ENCODE data around the gene GRAP2.
"Not testable (repeated sequence)": the region's sequence is repeated elsewhere in the genome, so short reads cannot be mapped to it uniquely, and the experiment has no call there.

GRAP2 gene

DNA sequence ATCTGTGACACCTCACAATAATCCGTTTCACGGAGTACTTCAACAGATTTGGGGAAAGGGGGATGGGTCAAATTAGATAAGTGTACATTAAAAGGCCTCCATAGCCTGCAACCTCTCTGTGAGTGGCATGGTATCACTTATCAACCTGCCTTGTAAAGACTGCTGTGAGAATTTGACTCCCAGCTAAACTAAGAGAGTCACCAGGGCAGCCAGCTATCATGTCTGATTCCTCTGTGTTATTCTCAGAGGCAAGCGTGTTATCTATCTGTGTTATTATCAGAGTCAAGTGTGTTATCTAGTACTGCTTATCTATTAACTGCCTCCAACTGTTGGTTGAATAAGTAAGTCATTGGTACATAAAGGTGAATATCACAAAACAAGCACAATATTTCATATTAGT is 89.8 kb downstream of the GRAP2 start:
- Mint-ChIP-seq H3K27ac (no peak overlapping the region), H3K27me3 (peaks cover 15% of the 10 kb centered on the region), H3K4me1 (ENCODE audit: low read depth) (peaks cover 13% of the 10 kb centered on the region), H3K36me3 (ENCODE audit: low read depth) (no peaks in the 10 kb centered on the region), H3K9me3 (no peaks in the 10 kb centered on the region), H3K4me3 (no peak overlapping the region)
- DNase-seq = no peak

DNA sequence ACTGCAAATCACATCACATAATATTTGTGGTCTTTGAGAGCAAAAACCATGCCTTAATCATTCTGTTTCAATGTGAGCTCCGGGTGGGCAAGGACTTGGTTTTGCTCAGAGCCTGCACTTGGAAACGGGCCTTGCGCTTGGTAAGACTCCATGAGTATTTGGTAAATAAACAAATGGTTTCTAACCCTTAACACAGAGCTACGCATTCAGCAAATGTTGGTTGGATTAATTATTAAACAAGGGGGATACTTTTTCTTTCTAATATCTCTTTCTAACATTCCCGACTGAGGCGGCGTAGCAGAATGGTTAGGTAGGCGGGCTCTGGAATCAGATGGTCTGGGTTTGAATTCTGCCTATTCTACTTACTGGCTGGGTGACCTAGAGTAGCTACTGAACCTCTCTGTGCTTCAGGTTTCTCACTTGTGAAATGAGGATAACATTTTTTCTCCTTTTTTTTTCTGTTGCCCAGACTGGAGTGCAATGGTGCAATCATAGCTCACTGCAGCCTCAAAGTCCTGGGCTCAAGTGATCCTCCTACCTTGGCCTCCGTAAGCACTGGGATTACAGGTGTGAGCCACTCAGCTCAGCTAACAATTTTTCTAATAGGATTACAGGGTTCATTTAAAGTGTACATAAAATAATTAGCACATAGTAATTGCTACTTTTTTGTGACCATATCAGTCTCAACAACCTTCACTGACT is 90.4 kb downstream of the GRAP2 start:
- peaks cover 20% of the 10 kb centered on the region for H3K27me3 Mint-ChIP-seq
- no peak overlapping the region for H3K4me3 Mint-ChIP-seq
- peaks cover 8% of the 10 kb centered on the region for H3K4me1 Mint-ChIP-seq (ENCODE audit: low read depth)
- H3K9me3 Mint-ChIP-seq = no peaks in the 10 kb centered on the region
- DNase-seq = no peak
- no peak overlapping the region for H3K27ac Mint-ChIP-seq
- H3K36me3 Mint-ChIP-seq (ENCODE audit: low read depth) = no peaks in the 10 kb centered on the region

DNA sequence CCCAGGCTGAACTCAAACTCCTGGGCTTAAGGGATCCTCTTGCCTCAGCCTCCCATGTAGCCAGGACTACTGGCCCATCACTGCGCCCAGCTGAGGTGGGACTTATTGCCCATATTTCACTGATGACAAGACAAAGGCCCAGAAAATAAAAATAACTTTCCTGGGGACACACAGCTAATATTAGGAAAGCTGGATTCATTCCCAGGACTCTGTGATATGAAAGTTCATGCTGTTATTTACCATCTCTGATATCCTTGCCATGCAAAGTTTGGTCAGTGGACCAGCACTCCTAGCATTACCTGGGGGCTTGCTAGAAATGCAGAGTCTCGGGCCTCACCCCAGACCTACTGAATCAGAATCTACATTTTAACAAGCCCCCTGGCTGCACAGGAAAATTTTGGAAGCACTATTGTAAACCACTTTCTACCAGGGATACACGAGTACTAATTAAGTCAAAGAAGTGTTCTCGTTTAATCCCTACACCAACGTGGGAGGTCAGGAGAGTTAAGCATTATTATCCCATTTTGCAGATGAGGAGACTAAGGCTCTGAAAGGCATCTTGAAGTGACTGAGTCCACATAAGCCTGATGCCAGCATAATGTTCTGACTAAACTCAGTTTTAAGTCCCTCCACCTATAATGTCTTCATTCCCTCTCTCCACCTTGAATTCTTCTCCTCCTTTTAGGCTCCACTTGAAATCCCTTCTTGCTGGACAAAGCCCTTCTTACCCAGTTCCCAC is 91.4 kb downstream of the GRAP2 start:
- DNase-seq = no peak
- Mint-ChIP-seq H3K9me3 (no peaks in the 10 kb centered on the region), H3K4me3 (no peak overlapping the region), H3K36me3 (ENCODE audit: low read depth) (no peaks in the 10 kb centered on the region), H3K4me1 (ENCODE audit: low read depth) (peaks cover 8% of the 10 kb centered on the region), H3K27ac (no peak overlapping the region), H3K27me3 (peaks cover 28% of the 10 kb centered on the region)

DNA sequence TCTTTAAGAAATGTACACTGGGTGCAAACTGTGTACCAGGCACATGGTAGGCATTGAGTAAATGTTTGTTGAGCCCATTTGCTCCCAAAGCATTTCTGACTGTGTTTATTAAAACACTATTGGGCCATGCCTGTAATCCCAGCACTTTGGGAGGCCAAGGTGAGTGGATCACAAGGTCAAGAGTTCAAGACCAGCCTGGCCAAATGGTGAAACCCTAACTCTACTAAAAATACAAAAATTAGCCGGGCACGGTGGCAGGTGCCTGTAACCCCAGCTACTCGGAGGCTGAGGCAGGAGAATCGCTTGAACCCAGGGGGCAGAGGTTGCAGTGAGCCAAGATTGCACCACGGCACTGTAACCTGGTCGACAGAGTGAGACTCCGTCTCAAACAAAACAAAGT is 92.0 kb downstream of the GRAP2 start:
- not testable (repeated sequence) for H3K27ac Mint-ChIP-seq

DNA sequence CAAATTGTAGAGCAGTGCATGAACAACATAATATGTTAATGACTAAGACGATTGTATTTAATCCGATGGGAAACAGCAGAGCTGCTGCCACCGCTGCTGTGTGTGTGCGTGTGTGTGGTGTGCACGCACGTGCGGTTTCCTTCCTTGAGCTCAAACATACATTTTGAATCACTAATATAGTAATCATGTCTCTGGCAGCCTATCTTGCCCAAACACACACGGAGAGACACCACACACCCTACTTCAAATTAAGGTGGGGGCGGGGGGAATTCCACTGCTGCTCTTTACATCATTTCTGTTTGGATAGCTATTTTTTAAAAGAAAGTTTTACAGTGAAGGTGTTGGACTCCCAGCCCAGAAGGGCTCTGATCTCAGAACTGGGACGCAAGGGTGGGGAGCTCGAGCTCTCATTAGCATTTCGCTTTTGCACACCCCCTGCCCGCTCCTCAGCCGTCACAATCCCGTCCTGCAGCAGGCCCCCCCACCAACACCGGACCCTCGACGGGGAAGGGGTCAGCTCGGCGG is 93.2 kb downstream of the GRAP2 start:
- Mint-ChIP-seq H3K9me3 (no peaks in the 10 kb centered on the region), H3K36me3 (ENCODE audit: low read depth) (no peaks in the 10 kb centered on the region), H3K4me3 (peak overlapping the region; percentile 55), H3K27me3 (peaks cover 34% of the 10 kb centered on the region), H3K4me1 (ENCODE audit: low read depth) (peaks cover 8% of the 10 kb centered on the region), H3K27ac (peak overlapping the region; percentile 82)
- DNase-seq = peak; percentile 59

More for the DNA sequence above, 92.0 kb downstream of the GRAP2 start:
- H3K9me3 Mint-ChIP-seq; DNase-seq; H3K4me3 Mint-ChIP-seq; H3K4me1 Mint-ChIP-seq (ENCODE audit: low read depth); H3K36me3 Mint-ChIP-seq (ENCODE audit: low read depth): not testable (repeated sequence)
- peaks cover 34% of the 10 kb centered on the region for H3K27me3 Mint-ChIP-seq

DNA sequence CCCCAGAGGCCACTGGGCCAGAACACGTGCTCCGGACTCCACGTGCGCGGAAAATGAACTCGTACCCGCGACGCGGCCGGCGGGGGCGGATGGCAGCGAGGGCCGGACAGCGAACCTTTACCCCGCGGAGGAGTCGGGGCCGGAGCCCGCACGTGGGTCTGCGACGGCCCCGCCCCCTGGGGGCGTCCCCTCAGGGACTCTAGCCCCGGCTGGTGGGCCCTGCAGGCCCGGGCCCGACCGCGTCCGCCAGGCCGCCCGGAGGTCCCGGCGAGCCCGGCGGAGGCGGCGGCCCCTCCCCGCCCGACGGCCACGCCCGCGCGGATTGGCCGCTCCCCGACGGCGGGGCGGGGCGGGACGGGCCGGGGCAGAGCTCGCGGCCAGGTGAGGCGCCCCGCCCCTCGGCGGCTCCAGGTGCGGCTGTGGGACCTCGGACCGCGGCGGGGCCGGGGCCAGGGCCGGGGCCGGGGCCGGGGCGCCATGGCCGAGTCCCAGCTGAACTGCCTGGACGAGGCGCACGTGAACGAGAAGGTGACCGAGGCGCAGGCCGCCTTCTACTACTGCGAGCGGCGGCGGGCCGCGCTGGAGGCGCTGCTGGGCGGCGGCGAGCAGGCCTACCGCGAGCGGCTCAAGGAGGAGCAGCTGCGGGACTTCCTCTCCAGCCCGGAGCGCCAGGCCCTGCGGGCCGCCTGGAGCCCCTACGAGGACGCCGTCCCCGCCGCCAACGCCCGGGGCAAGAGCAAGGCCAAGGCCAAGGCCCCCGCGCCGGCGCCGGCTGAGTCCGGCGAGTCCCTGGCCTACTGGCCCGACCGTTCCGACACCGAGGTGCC is 93.9 kb downstream of the GRAP2 start, which contains the start of gene FAM83F:
Gene FAM83F (plus strand): TSS at position 389 of the 827 bp plus-strand sequence. CDS start 89 bp downstream, at position 478.
- H3K4me3 Mint-ChIP-seq = peak within 1 kb of the TSS; percentile 55
- peaks cover 33% of the 10 kb centered on the region for H3K27me3 Mint-ChIP-seq
- H3K27ac Mint-ChIP-seq = peak within 1 kb of the TSS; percentile 82
- H3K9me3 Mint-ChIP-seq = no peaks in the 10 kb centered on the region
- DNase-seq = peak; percentile 65
- H3K4me1 Mint-ChIP-seq (ENCODE audit: low read depth) = peaks cover 8% of the 10 kb centered on the region
- H3K36me3 Mint-ChIP-seq (ENCODE audit: low read depth) = no peaks in the 10 kb centered on the region

DNA sequence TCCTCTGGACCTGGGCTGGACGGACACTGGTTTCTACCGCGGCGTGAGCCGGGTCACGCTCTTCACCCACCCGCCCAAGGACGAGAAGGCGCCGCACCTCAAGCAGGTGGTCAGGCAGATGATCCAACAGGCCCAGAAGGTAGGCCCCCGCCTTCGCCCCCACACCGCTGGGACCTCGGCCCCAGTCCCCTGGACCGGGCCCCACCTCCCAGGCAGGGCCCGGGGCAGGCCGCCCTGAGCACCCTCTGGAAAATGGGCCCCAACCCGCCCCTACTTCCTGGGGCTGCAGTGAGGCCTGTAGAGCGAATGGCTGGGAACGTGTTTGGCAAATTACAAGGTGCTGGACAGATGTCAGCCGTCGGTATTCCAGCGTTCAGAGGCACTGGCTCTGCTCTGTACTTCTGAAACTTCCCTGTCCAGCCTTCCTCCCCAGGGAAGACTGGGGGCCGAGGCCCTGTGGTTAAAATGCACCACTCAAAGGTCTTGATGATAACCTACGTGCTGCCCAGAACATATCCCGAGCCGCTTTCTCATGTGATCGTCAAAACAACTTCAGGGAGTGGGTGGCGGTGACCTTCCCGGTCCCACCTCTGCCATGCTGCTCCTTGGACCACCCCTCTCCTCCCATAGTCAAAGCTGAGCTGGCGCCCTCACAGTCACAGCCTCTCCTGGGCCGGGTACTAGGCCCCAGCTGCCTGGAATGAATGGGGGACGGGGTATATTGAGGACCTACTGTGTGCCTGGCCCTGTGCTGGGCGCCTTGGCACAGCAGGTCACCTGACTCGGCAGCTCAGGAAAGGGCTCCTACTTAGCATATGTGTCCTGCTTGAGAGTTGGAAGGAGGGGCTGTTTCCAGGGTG is 94.7 kb downstream of the GRAP2 start:
- peak overlapping the region; percentile 17 for H3K4me3 Mint-ChIP-seq
- no peaks in the 10 kb centered on the region for H3K36me3 Mint-ChIP-seq (ENCODE audit: low read depth)
- no peak overlapping the region for H3K27ac Mint-ChIP-seq
- H3K9me3 Mint-ChIP-seq = no peaks in the 10 kb centered on the region
- no peak for DNase-seq
- peaks cover 33% of the 10 kb centered on the region for H3K27me3 Mint-ChIP-seq
- H3K4me1 Mint-ChIP-seq (ENCODE audit: low read depth) = peaks cover 8% of the 10 kb centered on the region

DNA sequence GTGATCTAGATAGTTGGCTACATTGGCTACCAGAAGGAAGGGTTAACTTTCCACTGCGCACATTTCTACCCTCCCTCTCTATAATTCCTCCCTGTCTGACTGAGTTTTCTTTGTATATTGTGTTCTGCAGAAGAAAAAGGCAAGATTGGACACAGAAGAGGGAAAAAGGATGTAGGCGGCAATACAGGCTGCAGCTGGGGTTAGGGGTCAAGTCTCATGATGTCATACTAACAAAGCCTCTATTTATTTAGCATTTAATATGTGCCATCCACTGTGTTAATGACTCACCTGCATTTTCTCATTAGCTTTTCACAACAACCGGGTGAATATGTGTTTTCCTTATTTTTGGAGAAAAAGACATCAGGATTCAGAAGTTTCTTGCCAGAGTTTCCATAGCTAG is 95.8 kb downstream of the GRAP2 start:
- no peak for DNase-seq
- Mint-ChIP-seq H3K4me1 (ENCODE audit: low read depth) (peaks cover 8% of the 10 kb centered on the region), H3K27ac (no peak overlapping the region), H3K9me3 (no peaks in the 10 kb centered on the region), H3K4me3 (no peak overlapping the region), H3K36me3 (ENCODE audit: low read depth) (no peaks in the 10 kb centered on the region), H3K27me3 (peaks cover 33% of the 10 kb centered on the region)

DNA sequence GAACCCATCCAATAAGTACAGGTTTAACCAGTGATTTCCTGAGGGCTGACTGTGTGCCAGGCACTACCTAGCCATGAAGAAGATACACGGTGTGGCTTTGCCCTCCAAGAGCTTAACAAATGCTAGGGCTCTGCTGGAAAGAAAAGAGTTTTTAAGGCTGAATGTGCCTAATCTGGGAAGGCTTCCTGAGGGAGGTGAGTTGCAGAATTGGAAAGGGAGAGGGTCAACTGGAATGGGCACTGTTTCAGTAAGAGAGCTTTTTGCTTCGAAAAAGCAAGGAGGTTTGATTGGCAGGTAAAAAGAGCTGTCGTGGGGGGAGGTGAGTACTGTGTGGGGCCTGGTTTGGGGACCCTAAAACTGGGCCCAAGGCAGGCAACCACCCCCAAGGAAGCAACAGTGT is 96.5 kb downstream of the GRAP2 start:
- no peaks in the 10 kb centered on the region for H3K36me3 Mint-ChIP-seq (ENCODE audit: low read depth)
- no peak overlapping the region for H3K4me3 Mint-ChIP-seq
- peaks cover 33% of the 10 kb centered on the region for H3K27me3 Mint-ChIP-seq
- H3K9me3 Mint-ChIP-seq = no peaks in the 10 kb centered on the region
- no peak overlapping the region for H3K27ac Mint-ChIP-seq
- peaks cover 8% of the 10 kb centered on the region for H3K4me1 Mint-ChIP-seq (ENCODE audit: low read depth)
- DNase-seq = no peak

DNA sequence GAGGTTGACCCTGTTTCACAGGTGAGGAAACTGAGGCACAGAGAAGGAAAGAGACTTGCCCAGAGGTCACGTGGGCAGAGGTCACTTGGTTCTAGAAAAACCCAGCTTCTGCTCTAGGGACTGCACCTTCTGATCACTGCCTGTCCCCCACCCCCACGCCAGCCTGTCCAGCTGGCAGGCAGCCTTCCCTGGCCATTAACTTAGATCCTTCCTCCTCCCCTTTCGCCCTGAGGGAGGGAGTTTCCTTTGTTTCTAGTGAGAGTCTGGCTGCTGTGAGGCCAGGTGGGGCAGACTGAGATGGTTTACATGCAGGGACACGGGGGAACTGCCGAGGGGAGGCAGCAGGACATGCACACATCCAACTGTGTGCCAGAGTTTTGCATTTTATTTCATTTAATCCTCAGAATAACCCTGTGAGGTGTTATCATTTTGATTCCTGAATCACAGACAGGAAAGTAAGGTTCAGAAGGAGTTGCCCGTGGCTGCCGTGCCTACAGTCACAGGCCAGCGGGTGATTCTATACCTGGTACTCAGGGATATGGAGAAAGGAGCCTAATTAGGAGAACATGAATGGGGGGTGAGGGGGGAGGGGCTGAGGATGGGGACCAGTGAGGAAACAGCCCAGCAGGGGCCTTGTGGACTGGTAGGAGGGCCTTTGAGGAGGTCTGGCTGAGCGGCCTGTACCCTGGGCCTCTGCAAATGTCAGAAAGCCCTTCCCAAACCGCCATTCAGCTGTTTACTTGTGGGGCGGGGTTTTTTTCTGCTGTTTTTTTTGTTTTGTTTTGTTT is 97.2 kb downstream of the GRAP2 start:
- Mint-ChIP-seq H3K4me3 (no peak overlapping the region), H3K27me3 (peaks cover 32% of the 10 kb centered on the region), H3K36me3 (ENCODE audit: low read depth) (no peaks in the 10 kb centered on the region), H3K27ac (no peak overlapping the region), H3K9me3 (no peaks in the 10 kb centered on the region), H3K4me1 (ENCODE audit: low read depth) (peaks cover 8% of the 10 kb centered on the region)
- no peak for DNase-seq

DNA sequence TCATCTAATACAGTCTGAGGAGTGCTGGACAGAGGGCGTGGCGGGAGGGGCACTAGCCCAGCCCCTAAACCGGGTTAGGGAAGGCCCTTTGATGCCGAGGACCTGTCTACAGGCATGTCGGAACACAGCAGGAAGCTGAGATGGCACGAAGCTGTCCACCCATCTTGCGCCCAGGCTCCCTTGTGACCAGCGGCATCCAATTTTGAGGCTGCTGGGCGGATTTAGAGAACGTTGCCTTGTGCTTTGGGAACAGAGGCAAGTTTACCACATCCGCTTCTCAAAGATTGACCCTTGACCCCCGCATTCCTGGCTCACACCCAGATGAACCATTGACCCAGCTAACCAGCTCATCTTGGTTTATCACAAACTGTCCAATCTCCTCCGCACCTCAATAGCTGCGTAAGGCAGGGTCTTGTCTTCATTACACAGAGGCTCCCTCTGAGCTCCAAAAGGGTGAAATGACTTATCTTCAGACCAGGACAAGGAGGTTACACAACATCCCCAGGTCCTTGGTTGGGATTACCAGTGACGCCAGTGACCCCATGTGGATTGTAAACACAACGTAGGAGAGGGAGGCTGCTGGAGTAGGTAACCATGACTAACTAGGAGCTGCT is 98.4 kb downstream of the GRAP2 start:
- Mint-ChIP-seq H3K27me3 (peaks cover 23% of the 10 kb centered on the region), H3K9me3 (no peaks in the 10 kb centered on the region), H3K4me3 (no peak overlapping the region), H3K4me1 (ENCODE audit: low read depth) (peaks cover 2% of the 10 kb centered on the region), H3K27ac (no peak overlapping the region), H3K36me3 (ENCODE audit: low read depth) (no peaks in the 10 kb centered on the region)
- no peak for DNase-seq

DNA sequence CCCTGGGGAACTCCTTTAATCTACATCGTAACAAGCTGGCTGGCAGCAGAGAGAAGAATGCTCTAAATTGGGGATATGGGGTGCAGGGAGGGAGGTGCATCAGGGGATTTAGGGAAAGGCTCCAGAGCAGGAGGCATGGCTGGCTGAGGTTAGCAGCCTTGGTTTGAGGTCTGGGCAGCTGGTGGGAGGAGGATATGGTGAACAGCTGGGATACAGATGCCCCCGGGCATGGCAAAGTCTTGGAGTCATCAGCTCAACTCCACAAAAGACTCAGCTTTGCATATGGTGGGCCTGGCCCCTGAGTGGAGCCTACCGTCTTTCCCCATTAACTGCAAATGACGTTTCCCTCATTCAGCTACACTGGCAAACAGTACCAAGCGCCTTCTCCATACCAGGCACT is 99.3 kb downstream of the GRAP2 start:
- H3K27ac Mint-ChIP-seq = no peak overlapping the region
- H3K27me3 Mint-ChIP-seq = peaks cover 23% of the 10 kb centered on the region
- H3K36me3 Mint-ChIP-seq (ENCODE audit: low read depth) = no peaks in the 10 kb centered on the region
- no peaks in the 10 kb centered on the region for H3K9me3 Mint-ChIP-seq
- no peak overlapping the region for H3K4me3 Mint-ChIP-seq
- no peak for DNase-seq
- H3K4me1 Mint-ChIP-seq (ENCODE audit: low read depth) = no peaks in the 10 kb centered on the region

DNA sequence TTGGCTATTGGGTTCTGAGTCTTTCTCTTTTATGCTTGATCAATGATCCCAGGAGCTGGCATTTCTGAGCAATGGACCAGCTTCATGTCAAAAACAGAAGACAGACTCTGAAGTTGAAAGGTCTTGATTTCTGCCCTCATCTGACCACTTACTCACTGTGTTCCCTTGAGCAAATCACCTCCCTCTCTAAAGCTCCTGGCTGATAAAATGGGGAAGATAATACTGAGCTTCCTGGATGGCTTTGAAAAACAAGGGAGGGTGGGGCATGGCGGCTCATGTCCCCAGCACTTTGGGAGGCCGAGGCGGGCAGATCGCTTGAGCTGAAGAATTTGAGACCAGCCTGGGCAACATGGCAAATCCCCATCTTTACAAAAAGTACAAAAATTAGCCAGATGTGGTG is 100.2 kb downstream of the GRAP2 start:
- Mint-ChIP-seq H3K9me3 (no peaks in the 10 kb centered on the region), H3K4me3 (no peak overlapping the region), H3K36me3 (ENCODE audit: low read depth) (no peaks in the 10 kb centered on the region), H3K27me3 (peaks cover 16% of the 10 kb centered on the region), H3K4me1 (ENCODE audit: low read depth) (no peaks in the 10 kb centered on the region), H3K27ac (no peak overlapping the region)
- no peak for DNase-seq

All from activated T-cell treated with anti-CD3 and anti-CD28 coated beads, Interleukin-2, amount 50 U/mL, for 24 hours (primary cell).